Nephron progenitor cell (in vitro differentiated cells): ENCODE data around the gene TASOR2.

Experiments
- DNase-seq: peaks from one replicate; pipeline ENCODE4 v3.0.0; 2021
- H3K27ac Mint-ChIP-seq: 2 replicates; pipeline ENCODE4 v1.8.0; 2021; ENCODE audit warnings: mild to moderate bottlenecking, moderate library complexity, mixed read lengths
- H3K27me3 Mint-ChIP-seq: 2 replicates; pipeline ENCODE4 v1.8.0; 2021; ENCODE audit warnings: mild to moderate bottlenecking, low read depth, mixed read lengths; ENCODE audit not compliant: poor library complexity
- H3K36me3 Mint-ChIP-seq: 2 replicates; pipeline ENCODE4 v1.8.0; 2021; ENCODE audit warnings: low read depth, mixed read lengths
- H3K4me1 Mint-ChIP-seq: 2 replicates; pipeline ENCODE4 v1.8.0; 2021; ENCODE audit warnings: mixed read lengths
- H3K4me3 Mint-ChIP-seq: 2 replicates; pipeline ENCODE4 v1.8.0; 2021; ENCODE audit warnings: mild to moderate bottlenecking, moderate library complexity, mixed read lengths
- H3K9me3 Mint-ChIP-seq: 2 replicates; pipeline ENCODE4 v1.8.0; 2021; ENCODE audit warnings: mild to moderate bottlenecking, moderate library complexity, mixed read lengths
- TF ChIP-seq, protein P1 (sequence below): fragments of 200-600 bp; sonication (generic); IDR thresholded peaks from 2 replicates; pipeline ENCODE4 v1.5.0; 2021; ENCODE audit warnings: antibody characterized with exemption

The TASOR2 gene

DNA sequence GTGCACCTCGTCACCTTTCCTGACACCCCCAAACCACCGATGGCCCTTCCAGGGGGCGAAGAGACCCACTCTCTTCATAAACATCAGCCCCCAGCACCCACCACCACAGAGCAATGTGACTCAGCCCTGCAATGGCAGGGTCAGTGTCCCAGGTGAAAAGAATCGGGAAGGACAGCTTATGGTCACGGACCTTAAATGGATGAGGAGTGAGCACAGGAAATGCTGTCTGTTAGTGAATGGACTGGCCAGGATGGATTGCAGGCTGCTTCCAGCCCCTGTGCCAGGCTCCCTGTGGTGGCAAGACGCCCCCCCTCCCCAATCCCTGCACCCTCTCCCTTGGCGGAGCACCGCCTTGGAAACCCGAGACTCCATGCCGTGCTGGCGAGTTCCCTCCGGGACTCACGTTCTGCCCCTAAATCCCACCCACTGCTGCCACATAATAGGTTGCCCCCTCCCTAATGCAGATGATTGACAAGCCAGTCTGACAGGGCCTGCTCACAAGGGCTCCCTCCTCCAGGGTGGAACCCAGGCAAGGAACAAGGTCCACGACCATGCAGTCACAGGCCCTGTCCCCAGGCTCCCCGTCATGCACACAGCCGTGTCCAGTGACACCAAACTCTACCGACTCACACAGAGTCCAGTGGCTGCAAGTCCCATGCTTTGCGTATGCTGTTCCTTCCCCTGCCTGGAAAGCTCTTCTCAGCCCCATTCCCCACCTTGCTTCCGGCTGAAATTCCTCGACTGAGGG lies 25.6 kb upstream of the TASOR2 start:
- Mint-ChIP-seq H3K4me3 (peak overlapping the region; percentile 13), H3K4me1 (peaks cover 86% of the 10 kb centered on the region), H3K27me3 (peaks cover 6% of the 10 kb centered on the region), H3K36me3 (no peaks in the 10 kb centered on the region), H3K9me3 (no peaks in the 10 kb centered on the region), H3K27ac (no peak overlapping the region)
- DNase-seq, result peak; percentile 25
- TF ChIP-seq, protein P1, sequence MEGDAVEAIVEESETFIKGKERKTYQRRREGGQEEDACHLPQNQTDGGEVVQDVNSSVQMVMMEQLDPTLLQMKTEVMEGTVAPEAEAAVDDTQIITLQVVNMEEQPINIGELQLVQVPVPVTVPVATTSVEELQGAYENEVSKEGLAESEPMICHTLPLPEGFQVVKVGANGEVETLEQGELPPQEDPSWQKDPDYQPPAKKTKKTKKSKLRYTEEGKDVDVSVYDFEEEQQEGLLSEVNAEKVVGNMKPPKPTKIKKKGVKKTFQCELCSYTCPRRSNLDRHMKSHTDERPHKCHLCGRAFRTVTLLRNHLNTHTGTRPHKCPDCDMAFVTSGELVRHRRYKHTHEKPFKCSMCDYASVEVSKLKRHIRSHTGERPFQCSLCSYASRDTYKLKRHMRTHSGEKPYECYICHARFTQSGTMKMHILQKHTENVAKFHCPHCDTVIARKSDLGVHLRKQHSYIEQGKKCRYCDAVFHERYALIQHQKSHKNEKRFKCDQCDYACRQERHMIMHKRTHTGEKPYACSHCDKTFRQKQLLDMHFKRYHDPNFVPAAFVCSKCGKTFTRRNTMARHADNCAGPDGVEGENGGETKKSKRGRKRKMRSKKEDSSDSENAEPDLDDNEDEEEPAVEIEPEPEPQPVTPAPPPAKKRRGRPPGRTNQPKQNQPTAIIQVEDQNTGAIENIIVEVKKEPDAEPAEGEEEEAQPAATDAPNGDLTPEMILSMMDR, result no peak

DNA sequence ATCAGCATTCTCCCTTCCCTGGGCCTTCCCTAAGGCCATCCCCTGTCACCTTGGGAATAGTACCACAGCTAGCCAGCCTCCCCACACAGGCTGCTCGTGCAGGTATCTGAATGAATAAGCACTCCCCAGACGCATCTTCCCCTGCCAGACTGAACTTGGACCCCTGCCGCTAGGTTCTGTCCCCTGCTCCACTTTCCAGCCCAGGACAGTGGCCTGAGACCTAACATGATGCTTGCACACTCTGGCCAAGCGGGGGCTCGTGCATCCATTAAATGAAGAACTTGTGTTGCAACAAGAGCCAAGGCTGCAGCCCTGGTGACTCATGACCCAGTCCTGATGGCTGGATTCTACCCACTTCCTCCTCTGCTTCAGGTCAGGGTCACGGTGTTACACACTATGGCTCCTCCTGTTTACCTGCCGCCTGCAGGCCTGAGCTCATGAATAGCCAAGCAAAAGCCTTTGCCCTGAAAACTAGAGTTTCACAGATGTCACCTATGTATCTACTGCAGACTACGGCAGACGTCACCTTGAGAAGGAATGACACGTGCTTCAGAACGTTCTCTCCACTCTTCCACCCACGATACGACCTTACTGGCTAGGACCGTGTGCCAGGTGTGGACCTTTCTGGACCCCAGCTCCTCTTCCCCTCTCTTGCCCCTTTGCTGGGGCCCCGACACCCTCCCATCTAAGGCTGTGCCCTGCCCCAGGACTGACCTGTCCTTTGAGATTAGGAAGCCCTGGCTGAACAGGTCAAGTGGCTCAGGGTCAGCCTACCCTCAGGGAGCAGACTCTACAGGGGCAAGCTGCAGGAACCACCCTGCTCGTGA lies 24.7 kb upstream of the TASOR2 start:
- peaks cover 87% of the 10 kb centered on the region for H3K4me1 Mint-ChIP-seq
- H3K36me3 Mint-ChIP-seq, result no peaks in the 10 kb centered on the region
- peak overlapping the region; percentile 13 for H3K4me3 Mint-ChIP-seq
- DNase-seq, result no peak
- TF ChIP-seq, protein P1, result no peak
- H3K9me3 Mint-ChIP-seq, result no peaks in the 10 kb centered on the region
- H3K27ac Mint-ChIP-seq, result peak overlapping the region; percentile 74
- peaks cover 10% of the 10 kb centered on the region for H3K27me3 Mint-ChIP-seq

DNA sequence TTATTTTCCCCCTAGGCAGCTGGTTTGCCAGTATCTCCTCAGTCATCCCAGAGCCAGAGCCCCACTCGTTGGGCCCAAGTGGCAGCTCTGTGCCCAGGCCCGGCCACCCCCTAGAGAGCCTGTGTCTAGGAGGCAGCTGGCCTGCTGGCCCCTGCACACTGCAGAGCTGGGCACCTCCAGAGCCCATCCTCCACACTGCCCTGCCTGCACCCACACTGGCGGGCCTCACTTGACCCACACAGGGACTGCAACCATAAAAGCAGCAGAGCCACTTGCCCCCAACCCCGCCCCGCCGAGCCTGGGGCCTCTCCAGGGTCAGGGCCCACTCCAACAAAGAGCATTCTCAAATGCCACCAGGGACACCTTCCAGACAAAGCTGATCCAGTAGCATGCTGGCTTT lies 23.6 kb upstream of the TASOR2 start:
- TF ChIP-seq, protein P1, result no peak
- Mint-ChIP-seq H3K27me3 (peaks cover 4% of the 10 kb centered on the region), H3K4me1 (peaks cover 82% of the 10 kb centered on the region), H3K27ac (no peak overlapping the region), H3K9me3 (no peaks in the 10 kb centered on the region), H3K4me3 (no peak overlapping the region), H3K36me3 (no peaks in the 10 kb centered on the region)
- DNase-seq, result no peak

DNA sequence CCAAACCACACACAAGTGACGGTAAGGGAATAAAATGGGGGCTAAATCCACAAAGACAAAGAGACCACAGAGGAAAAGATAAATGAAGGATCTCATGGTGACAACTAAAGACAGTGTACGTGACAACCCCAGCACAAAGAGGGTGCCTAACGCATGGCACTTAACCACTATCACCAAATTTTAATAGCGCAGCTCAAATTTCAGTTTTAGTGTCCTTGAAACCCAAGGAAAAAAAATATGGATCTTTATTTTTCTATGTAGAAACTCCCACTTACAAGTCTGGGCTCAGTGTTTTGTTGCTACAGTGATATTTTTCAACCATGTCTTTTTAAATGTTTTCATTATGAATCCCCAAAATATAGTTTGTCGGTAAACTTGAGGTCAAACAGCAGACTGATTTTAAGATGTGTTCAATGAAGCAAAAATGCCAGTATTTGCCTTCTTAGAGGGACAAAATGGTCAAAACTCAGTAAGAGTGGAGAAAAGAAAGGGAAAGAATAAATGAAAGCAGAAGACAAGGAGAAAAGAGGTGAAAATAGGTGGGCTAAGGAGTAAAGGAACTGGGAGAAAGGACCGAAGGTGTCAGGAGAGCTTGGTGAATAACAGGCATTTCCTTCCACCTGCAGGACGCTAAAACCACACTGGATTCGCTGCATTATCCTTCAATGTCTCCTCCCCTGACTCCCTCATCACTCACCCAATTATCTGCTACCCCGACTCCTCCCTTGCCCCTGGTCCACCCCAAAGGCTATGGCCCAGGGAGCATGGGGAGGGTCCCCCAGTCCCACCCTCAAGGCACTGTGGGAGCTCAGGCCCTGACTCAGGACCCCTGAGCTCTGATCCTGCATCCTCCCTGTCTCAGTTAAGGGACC lies 21.7 kb upstream of the TASOR2 start:
- peaks cover 12% of the 10 kb centered on the region for H3K27me3 Mint-ChIP-seq
- no peak for DNase-seq
- peak overlapping the region; percentile 8 for H3K27ac Mint-ChIP-seq
- H3K9me3 Mint-ChIP-seq, result no peaks in the 10 kb centered on the region
- H3K4me1 Mint-ChIP-seq, result peaks cover 78% of the 10 kb centered on the region
- H3K4me3 Mint-ChIP-seq, result no peak overlapping the region
- TF ChIP-seq, protein P1, result no peak
- no peaks in the 10 kb centered on the region for H3K36me3 Mint-ChIP-seq

DNA sequence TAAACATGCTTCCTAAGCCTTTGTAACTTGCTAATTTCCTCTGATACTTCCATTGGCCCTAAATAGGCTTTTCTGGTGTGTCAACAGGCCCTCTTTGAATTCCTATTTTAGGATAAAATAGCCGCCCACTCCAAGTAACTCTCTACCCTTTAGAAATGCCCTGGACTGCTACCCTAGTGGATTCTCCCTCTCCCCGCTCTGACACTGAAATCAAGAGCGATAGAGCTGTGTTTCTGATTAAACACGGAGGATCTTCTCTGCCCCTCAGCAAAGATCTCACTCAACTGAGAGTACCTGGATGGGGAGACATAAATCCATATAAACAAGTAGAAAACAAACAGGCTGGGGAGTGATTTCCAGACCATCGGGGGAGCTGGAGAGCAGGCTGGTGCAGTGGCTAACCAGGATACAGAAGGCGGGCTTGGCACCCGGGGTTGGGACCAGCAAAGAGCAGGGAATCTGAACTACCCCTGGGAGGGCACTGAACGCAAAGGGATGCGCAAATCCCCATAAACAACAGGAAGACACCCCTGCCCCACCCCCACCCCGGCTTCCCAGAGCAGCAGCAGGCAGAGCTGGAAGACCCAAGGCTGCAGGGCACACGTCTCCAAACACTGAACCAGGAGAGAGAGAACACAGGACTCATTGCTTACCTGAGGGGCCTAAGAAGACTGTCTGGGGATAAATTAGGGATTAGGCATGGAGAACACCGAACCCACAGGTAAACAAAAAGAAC lies 20.8 kb upstream of the TASOR2 start:
- H3K27ac Mint-ChIP-seq, result peak overlapping the region; percentile 2
- peak; percentile 33 for DNase-seq
- H3K4me1 Mint-ChIP-seq, result peaks cover 69% of the 10 kb centered on the region
- H3K36me3 Mint-ChIP-seq, result no peaks in the 10 kb centered on the region
- TF ChIP-seq, protein P1, result no peak
- H3K27me3 Mint-ChIP-seq, result peaks cover 20% of the 10 kb centered on the region
- peak overlapping the region; percentile 61 for H3K4me3 Mint-ChIP-seq
- no peaks in the 10 kb centered on the region for H3K9me3 Mint-ChIP-seq
